ENCODE results near the gene UBE2H.

Gene UBE2H

DNA sequence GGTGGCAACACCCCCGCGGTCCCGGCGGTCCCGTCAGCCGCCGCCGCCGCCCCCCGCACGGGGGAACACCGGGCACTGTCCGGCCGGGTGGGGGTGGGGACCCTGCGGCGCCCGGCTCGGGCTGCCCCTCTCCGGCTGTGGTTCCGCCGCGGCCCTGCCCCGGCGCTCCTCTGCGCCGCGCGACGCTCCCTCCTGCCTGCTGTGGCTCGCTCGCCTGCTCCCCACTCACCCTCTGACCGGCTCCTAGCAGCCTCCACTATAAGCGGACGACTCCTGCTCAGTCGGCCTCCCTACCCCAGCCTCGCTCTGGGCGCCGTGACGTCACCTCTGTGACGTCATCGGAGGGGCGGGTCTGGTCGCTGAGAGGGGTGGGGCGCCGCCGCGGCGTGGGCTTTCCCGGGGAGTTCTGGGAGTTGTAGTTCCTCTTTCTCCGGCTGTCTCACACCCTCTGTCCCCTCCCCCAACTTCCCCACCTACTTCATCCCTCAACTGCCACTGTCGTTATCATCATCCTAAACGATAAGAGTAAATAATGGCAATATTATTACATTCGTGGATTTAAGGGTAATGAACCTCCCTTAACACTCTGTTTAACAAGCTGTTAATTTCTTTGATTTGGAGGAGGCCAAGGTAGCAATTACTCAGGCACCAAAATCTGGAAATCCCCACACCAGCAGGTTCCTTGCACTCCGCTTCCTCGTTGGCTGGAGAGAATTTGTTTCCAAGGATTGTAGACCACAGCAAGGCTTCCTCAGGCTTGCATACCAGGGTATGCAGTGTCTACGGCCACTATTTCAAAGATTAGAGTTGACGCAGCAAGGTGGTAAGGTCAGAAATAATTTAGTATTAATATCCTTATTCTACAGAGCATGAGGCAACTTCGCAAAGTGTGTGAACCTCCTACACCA, at the start of gene UBE2H:
TSS of gene UBE2H (minus strand) at position 308 of the 908 bp plus-strand sequence. CDS start 405 bp downstream, outside the sequence.
- peak; percentile 83 for TF ChIP-seq ZFX (IDR thresholded peaks at IDR 0.05)
- TF ChIP-seq, protein P1, sequence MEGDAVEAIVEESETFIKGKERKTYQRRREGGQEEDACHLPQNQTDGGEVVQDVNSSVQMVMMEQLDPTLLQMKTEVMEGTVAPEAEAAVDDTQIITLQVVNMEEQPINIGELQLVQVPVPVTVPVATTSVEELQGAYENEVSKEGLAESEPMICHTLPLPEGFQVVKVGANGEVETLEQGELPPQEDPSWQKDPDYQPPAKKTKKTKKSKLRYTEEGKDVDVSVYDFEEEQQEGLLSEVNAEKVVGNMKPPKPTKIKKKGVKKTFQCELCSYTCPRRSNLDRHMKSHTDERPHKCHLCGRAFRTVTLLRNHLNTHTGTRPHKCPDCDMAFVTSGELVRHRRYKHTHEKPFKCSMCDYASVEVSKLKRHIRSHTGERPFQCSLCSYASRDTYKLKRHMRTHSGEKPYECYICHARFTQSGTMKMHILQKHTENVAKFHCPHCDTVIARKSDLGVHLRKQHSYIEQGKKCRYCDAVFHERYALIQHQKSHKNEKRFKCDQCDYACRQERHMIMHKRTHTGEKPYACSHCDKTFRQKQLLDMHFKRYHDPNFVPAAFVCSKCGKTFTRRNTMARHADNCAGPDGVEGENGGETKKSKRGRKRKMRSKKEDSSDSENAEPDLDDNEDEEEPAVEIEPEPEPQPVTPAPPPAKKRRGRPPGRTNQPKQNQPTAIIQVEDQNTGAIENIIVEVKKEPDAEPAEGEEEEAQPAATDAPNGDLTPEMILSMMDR (conservative IDR thresholded peaks at IDR 0.05) = no peak
- H3K27ac ChIP-seq = peak within 1 kb of the TSS; percentile 94

DNA sequence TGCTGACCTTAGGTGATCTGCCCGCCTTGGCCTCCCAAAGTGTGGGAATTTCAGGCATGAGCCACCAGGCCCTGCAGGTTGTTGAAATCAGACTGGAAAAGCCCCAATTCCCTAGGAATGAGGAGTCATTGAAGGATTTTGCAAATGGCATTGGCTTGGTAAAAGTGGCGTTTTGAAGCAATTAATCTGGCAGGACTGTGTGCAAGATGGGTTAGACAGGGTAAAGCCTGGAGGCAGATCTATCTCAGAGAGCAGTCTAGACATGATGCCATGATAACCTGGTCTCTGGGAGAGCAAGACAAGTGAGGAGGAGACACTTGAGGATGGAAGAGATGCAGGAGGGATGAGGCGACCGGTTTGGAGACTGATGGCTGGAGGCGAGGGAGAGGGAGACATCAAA, 45.7 kb upstream of the UBE2H start:
- TF ChIP-seq, protein P1 (conservative IDR thresholded peaks at IDR 0.05) = no peak
- TF ChIP-seq ZFX (IDR thresholded peaks at IDR 0.05) = no peak
- no peak overlapping the region for H3K27ac ChIP-seq

DNA sequence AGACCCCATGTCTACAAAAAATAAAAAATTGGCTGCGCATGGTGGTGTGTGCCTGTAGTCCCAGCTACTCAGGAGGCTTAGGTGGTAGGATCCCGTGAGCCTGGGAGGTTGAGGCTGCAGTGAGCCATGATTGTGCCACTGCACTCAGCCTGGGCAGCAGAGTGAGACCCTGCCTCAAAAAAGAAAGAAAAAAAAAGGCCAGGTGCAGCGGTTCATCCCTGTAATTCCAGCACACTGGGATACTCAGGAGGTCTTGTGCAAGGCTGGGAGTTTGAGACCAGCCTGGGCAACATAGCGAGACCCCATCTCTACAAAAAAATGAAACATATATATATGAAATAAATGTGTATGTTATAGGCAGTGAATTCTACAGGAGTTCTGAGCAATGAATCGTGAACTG, 44.5 kb upstream of the UBE2H start:
- no peak overlapping the region for H3K27ac ChIP-seq
- no peak for TF ChIP-seq ZFX (IDR thresholded peaks at IDR 0.05)
- TF ChIP-seq, protein P1 (conservative IDR thresholded peaks at IDR 0.05) = no peak

DNA sequence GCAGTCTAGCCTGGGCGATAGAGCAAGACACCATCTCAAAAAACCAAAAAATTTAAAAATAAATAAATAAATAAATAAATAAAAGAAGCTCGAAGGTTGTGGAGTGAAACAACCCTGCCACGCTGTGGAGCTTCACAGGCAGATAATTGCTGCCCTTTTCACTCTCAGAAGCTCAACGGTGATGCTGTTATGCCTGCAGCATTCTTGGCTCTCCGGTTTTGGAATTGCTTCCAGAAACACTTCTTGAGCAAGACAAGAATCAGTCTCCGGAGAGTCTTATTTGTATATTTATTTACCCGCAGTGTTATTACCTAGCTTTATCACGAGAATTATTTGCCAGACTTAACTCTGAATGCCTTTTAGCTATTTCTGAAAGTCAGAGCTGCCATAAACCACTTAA, 40.5 kb upstream of the UBE2H start:
- TF ChIP-seq, protein P1 (conservative IDR thresholded peaks at IDR 0.05) = no peak
- no peak for TF ChIP-seq ZFX (IDR thresholded peaks at IDR 0.05)

DNA sequence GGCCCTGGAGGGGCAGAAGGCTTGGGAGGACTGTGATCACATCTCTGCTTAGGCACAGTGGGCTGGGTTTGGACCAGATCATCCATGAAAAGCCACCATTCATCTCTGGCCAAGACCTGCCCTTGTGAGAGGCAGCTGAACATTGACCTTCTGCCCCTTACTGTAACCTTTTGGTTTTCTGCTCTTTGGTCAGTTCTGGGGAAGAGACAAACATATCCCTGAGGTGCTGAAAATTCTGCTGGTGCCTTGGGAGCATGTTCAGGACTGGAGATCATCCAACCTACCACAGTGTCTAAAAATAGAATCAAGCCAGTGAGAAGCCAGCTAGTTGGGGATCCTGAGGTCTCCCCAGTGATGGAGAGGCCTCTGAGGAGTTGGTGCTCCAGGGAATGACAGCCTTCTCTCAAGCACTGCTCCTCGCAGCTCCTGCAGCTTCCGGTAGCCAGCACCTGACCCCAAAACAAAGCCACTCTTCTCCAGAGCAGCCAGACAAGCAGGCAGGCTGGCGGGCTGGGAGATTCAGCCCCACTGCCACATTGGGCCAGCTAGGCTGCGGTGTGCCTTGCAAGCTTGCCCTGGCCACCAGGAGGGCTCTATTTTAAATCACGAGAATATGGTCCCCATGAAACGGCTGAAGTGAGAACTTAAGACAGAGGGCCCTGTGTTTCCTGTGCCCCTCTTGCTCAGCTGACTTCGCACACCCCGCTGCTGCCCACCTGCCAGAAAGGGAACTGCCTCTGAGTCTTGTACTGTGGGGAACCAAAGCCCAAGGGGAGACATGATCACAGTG, 37.8 kb upstream of the UBE2H start:
- TF ChIP-seq ZFX (IDR thresholded peaks at IDR 0.05) = no peak
- TF ChIP-seq, protein P1 (conservative IDR thresholded peaks at IDR 0.05) = no peak
- H3K27ac ChIP-seq = no peak overlapping the region

More for the DNA sequence above, 40.5 kb upstream of the UBE2H start:
- no peak overlapping the region for H3K27ac ChIP-seq

DNA sequence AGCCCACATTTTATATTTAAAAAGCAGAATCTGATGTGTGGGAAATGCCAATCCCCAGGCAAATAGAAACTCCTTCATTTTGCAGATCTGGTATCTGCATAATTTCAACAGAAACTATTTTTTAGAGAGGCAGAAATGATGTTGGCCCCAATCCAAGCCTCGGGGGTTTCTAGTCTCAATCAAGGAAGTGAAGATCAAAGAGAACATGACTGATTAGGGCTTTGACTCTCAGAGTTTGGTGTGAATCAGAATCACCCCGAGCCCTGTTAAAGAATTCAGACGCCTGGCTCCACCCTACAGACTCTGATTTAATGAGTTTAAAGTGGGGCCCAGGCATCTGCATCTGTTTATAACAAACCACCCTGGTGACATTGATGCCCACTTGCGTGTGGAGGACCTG, 36.7 kb upstream of the UBE2H start:
- no peak overlapping the region for H3K27ac ChIP-seq

More for the DNA sequence above, 36.7 kb upstream of the UBE2H start:
- TF ChIP-seq, protein P1 (conservative IDR thresholded peaks at IDR 0.05) = no peak
- TF ChIP-seq ZFX (IDR thresholded peaks at IDR 0.05) = no peak

All from C4-2B (cell line).